GM21825 (cell line): ENCODE measurements around the gene SHF.
A peak's percentile ranks its signal among the peaks of the same experiment; 100 is the strongest.

Source experiments
- ATAC-seq: cut with Tn5 transposase; IDR thresholded peaks from one replicate; pipeline ENCODE4 v1.9.1; 2021; ENCODE audit warnings: mild to moderate bottlenecking, moderate library complexity; ENCODE audit not compliant: unreplicated experiment

SHF gene

GRCh38 chr15:45128971-45129639 lies 58.7 kb downstream of the SHF start:
- no peak for ATAC-seq

GRCh38 chr15:45126535-45127158 lies 61.1 kb downstream of the SHF start:
- ATAC-seq, result no peak

GRCh38 chr15:45123397-45123796 lies 64.4 kb downstream of the SHF start:
- ATAC-seq, result no peak

GRCh38 chr15:45122719-45123118 lies 65.0 kb downstream of the SHF start:
- ATAC-seq, result no peak

GRCh38 chr15:45121706-45122417 lies 65.9 kb downstream of the SHF start:
- ATAC-seq, result no peak

GRCh38 chr15:45121020-45121419 lies 66.7 kb downstream of the SHF start:
- no peak for ATAC-seq

GRCh38 chr15:45120081-45120972 lies 67.4 kb downstream of the SHF start:
- ATAC-seq, result no peak

- ATAC-seq, result no peak
These were observed 68.8 kb downstream of the SHF start for GRCh38 chr15:45118996-45119395.

- peak; percentile 93 for ATAC-seq
These were observed 69.6 kb downstream of the SHF start for GRCh38 chr15:45118131-45118588.

- ATAC-seq, result peak; percentile 8
These were observed 70.2 kb downstream of the SHF start for GRCh38 chr15:45117308-45118130.
